IgD-negative memory B cell (primary cell): ENCODE results near the gene CDC42. TPM values are rescaled to one million over a fixed set of nuclear protein-coding genes. Genes with fewer than 3 reads are reported as not detected.

Source experiments
- H3K27ac Mint-ChIP-seq, 3 donors: one replicate each; pipeline ENCODE4 v1.8.0; 2020 to 2022; ENCODE audit warnings: mild to moderate bottlenecking in 3 of 3, mixed read lengths in 3 of 3, moderate library complexity in 1 of 3
- H3K27me3 Mint-ChIP-seq: one replicate; pipeline ENCODE4 v1.8.0; 2021; ENCODE audit warnings: mixed read lengths
- H3K36me3 Mint-ChIP-seq: one replicate; pipeline ENCODE4 v1.8.0; 2020; ENCODE audit warnings: mild to moderate bottlenecking, mixed read lengths
- H3K4me1 Mint-ChIP-seq, 3 donors: one replicate each; pipeline ENCODE4 v1.8.0; 2020 to 2022; ENCODE audit warnings: mixed read lengths in 3 of 3, mild to moderate bottlenecking in 1 of 3
- H3K4me3 Mint-ChIP-seq, 4 donors: one replicate each; pipeline ENCODE4 v1.8.0; 2020 to 2022; ENCODE audit warnings: mild to moderate bottlenecking in 4 of 4, mixed read lengths in 4 of 4, moderate library complexity in 3 of 4
- H3K9me3 Mint-ChIP-seq, 3 donors: one replicate each; pipeline ENCODE4 v1.8.0; 2020 to 2021; ENCODE audit warnings: mixed read lengths in 3 of 3, mild to moderate bottlenecking in 1 of 3
- polyA plus RNA-seq: library from polyadenylated mRNA; unstranded; fragments of 300-500 nt; fragmentation: Illumina TruSeq; gene quantifications from one replicate; pipeline ENCODE4 v1.2.3, GENCODE V29; 2021

CDC42 gene
- polyA plus RNA-seq, 1 donor from 2014 or later, result 268 TPM

DNA sequence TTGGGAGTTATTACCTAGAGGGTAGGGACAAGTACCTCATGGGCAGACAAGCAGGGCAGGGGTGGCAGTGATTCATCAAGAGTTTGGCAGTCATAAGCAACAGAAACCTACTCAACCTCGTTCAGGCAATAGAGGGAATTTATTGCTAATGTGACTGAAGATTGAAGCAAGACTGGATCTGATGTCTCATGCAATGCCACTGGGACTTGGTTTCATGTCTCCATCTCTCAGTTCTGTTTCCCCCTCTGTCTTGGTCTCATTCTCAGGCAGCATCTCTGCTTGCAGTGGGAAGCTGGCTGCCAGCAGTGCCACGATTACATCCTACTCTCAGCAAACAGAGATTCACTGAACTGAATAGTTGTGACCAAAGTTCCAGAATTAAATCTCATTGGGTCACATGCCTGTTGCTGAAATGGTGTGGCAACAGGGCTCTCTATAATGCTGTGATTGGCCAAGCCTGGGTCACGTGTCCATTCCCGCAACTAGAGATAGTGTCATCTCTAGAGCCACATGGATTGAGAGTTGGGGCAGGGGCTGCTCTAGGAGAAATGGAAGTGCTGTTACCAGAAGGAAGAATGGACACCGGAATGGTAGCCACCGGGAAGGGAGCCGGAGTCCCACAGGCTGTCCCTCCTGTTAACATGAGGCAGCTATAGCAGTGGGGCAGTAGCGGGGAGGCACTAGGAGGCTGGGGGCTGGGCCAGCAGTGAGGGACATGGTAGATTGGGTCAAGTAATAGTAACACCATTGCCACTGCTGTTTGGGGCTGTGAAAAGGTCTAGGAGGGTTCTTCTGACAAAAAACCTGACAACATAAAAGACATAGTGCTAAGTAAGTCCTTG, 3.9 kb upstream of the CDC42 start:
- Mint-ChIP-seq H3K36me3 (peaks cover 2% of the 10 kb centered on the region), H3K27me3 (no peaks in the 10 kb centered on the region), H3K4me1 (peaks cover 11 to 21% (median 19%) of the 10 kb centered on the region in 3 donors), H3K9me3 (peaks cover 0 to 6% (median 4%) of the 10 kb centered on the region in 3 donors), H3K4me3 (peak overlapping the region in 1 of 4 donors; percentile 72), H3K27ac (peak overlapping the region in 2 of 3 donors; percentile 36 to 87)

DNA sequence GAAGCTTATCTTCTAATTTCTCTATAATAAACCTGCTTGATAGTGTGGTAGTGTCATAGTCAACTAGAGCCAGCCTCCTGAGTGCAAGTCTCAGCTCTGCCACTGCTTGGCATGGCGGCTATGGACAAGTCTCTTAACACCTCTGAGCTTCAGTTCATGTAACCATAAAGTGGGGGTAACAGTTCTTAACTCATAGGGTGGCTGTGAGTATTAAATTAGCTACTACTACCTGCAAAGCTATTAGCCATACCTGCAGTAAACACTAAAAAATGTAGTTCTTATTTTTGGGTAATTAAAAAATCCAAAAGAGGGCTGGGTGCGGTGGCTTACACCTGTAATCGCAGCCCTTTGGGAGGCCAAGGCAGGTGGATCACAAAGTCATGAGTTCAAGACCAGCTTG, 2.2 kb upstream of the CDC42 start:
- Mint-ChIP-seq H3K4me3 (peak overlapping the region in 1 of 4 donors; percentile 71), H3K27ac (peak overlapping the region in 1 of 3 donors; percentile 75), H3K4me1 (peaks cover 12 to 23% (median 23%) of the 10 kb centered on the region in 3 donors), H3K27me3 (no peaks in the 10 kb centered on the region), H3K36me3 (peaks cover 6% of the 10 kb centered on the region), H3K9me3 (peaks cover 0 to 3% (median 2%) of the 10 kb centered on the region in 3 donors)

DNA sequence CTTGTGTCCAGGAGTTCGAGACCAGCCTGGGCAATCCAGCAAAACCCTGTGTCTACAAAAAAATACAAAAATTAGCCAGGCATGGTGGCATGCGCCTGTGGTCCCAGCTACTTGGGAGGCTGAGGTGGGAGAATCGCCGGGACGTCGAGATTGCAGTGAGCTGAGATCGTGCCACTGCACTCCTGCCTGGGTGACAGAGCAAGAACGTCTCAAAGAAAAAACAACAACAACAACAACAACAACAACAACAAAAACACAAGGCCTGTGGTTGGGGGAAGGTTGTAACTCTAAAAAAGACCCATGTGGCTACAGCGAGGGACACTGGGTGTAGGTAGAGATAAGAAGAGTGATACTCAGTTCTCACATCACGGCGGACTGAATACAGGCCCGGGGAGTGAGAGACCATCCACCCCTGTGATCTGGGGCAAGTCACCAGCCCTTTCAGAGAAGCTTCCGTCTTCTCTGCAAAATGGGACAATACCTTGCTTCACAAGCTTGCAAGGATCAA, 848 bp upstream of the CDC42 start:
- no peaks in the 10 kb centered on the region for H3K27me3 Mint-ChIP-seq
- no peaks in the 10 kb centered on the region for H3K9me3 Mint-ChIP-seq
- H3K4me1 Mint-ChIP-seq, result peaks cover 17 to 33% (median 30%) of the 10 kb centered on the region in 3 donors
- peaks cover 8% of the 10 kb centered on the region for H3K36me3 Mint-ChIP-seq
- H3K4me3 Mint-ChIP-seq, result peak overlapping the region; percentile 85 to 96 (median 90)
- peak overlapping the region; percentile 94 to 96 (median 95) for H3K27ac Mint-ChIP-seq

DNA sequence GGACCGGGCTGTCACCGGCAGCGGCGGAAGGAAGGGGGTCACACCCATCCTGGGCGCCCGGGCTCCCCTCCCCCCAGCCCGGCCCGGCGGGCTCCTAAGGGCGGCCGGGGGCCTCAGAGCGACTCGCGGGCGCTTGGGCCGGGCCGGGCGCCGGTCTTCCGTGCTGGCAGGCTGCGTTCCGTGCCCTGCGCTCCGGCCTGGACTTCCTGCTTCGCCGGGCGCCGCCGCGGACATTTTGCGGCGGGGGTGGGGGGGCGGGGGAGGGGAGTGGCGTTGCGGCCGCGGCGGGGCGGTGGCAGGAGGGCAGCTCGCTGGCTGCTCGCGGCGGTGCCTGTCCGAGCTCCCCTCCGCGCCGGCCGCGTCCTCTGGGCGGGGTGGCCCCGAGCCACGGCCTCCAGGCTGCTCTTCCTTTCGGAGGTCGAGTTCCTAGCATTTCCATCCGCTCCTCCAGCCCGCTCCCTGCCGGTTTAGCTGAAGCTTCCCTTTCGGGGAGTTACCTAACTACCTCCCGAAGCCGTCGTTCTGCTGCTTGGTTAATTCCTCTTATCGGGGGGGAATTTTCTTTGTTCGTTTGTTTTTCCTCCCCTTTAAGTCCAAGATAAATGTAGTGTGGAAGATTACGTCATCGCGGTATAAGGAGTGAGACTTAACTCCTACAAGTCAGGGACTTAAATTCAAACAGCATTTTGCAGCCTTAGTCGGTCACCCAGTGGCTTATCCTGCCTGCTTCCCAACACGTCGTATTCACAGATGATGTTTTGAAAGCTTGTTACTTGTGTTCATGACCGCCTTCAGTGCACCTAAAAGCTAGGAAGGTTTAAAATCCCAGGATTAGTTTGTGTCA, 730 bp downstream of the CDC42 start:
- H3K9me3 Mint-ChIP-seq, result no peaks in the 10 kb centered on the region
- no peaks in the 10 kb centered on the region for H3K27me3 Mint-ChIP-seq
- peak overlapping the region; percentile 96 to 97 (median 96) for H3K27ac Mint-ChIP-seq
- H3K4me3 Mint-ChIP-seq, result peak overlapping the region; percentile 89 to 99 (median 96)
- peaks cover 8% of the 10 kb centered on the region for H3K36me3 Mint-ChIP-seq
- peaks cover 28 to 42% (median 38%) of the 10 kb centered on the region in 3 donors for H3K4me1 Mint-ChIP-seq

DNA sequence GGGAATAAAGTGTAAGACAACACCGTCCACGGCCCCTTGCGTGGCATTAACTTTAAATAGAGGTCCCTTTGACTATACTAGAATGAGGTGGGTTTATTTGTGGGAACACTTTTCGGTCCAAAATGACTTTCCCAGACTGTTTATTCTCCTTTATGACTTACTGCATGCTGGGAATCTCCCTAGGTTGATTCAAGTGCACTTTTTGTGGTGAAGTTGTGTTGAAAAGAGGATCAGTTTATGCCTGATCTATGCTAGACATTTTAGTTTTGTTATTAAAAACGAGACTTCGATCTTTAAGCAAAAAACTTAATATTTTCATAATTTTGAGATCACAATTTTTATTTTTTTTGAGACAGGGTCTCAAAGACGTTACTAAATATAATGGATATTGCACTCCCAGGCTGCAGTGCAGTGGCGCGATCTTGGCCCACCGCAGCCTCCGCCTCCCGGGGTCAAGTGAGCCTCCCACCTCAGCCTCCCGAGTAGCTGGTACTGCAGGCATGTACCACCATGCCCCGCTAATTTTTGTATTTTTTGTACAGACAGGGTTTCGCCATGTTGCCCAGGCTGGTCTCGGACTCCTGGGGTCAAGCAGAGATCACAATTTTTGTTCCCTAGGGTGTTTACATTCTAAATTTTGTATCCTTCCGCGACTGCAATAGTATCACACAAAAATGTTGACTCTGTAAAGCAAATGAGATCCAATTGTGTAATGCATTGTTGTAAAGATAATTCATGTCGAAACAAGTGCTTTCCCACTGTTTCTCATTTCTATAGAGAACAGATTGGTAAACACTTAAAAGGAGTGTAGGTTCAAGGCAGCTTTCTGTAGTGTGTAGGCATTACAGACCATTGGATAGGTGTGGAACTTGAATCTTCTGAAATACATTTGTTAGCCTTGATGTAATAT, 1.6 kb downstream of the CDC42 start:
- H3K36me3 Mint-ChIP-seq, result peaks cover 8% of the 10 kb centered on the region
- H3K4me3 Mint-ChIP-seq, result peak overlapping the region; percentile 89 to 99 (median 96)
- H3K4me1 Mint-ChIP-seq, result peaks cover 28 to 37% (median 35%) of the 10 kb centered on the region in 3 donors
- no peaks in the 10 kb centered on the region for H3K9me3 Mint-ChIP-seq
- H3K27me3 Mint-ChIP-seq, result no peaks in the 10 kb centered on the region
- H3K27ac Mint-ChIP-seq, result peak overlapping the region; percentile 96 to 97 (median 96)

DNA sequence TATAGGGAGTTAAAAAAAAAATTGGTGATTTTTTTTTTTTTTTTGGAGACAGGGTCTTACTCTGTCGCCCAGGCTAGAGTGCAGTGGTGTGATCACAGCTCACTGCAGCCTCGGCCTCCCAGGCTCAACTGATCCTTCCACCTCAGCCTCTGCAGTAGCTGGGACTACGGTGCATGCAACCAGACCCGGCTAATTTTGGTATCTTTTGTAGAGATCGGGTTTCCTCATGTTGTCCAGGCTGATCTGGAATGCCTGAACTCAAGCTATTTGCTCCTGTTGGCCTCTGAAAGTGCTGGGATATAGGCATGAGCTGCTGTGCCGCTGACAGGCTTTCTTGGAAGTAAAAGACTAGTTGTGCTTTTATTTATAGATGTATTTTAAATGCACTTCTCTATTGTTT, 3.0 kb downstream of the CDC42 start:
- Mint-ChIP-seq H3K27me3 (no peaks in the 10 kb centered on the region), H3K36me3 (peaks cover 8% of the 10 kb centered on the region), H3K4me1 (peaks cover 34 to 40% (median 36%) of the 10 kb centered on the region in 3 donors), H3K9me3 (no peaks in the 10 kb centered on the region), H3K27ac (peak overlapping the region; percentile 67 to 83 (median 74)), H3K4me3 (peak overlapping the region; percentile 54 to 90 (median 86))

DNA sequence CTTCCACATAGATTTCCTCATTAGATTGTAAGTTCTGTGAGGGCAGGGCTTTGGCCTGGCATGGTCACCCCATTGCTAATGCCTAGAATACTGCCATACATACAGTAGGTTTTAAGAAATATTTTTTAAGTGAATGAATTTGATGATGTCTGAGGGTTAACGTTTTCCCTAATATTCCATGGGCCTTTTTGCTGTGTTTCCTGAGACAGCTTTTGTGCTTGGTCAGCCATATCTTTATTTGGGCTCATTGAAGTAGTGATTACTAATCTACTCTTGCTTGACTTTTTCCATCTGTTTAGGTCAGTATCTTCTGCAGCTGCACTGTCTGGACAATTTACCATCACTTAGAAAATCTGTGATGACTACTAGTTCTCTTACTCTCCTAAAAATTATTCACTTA, 3.5 kb downstream of the CDC42 start:
- peak overlapping the region; percentile 63 to 74 (median 67) for H3K27ac Mint-ChIP-seq

DNA sequence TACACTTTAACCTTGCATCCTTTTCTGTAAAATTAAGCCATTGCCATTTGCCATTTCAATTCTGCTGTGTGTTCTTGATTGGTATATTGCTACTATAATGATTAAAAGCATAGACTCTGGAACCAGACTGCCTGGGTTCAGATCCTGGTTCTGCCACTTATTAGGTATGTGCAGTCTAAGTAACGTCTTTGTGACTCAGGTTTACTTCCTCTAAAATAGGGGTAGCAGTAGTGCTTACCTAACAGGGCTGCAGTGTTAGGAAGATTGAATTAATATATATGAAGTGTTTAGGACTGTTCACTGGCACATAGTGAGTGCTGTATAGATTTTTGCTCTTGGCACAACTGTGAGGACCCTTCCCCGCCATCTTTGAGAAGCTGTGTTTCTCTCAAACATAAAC, 4.4 kb downstream of the CDC42 start:
- Mint-ChIP-seq H3K9me3 (no peaks in the 10 kb centered on the region), H3K27me3 (no peaks in the 10 kb centered on the region), H3K4me1 (peaks cover 37 to 45% (median 42%) of the 10 kb centered on the region in 3 donors), H3K4me3 (peak overlapping the region; percentile 24 to 87 (median 57)), H3K27ac (peak overlapping the region; percentile 54 to 74 (median 67)), H3K36me3 (peaks cover 8% of the 10 kb centered on the region)

More for the DNA sequence above, 3.5 kb downstream of the CDC42 start:
- Mint-ChIP-seq H3K36me3 (peaks cover 8% of the 10 kb centered on the region), H3K27me3 (no peaks in the 10 kb centered on the region), H3K4me1 (peaks cover 37 to 45% (median 42%) of the 10 kb centered on the region in 3 donors), H3K4me3 (peak overlapping the region; percentile 62 to 90 (median 86)), H3K9me3 (no peaks in the 10 kb centered on the region)

DNA sequence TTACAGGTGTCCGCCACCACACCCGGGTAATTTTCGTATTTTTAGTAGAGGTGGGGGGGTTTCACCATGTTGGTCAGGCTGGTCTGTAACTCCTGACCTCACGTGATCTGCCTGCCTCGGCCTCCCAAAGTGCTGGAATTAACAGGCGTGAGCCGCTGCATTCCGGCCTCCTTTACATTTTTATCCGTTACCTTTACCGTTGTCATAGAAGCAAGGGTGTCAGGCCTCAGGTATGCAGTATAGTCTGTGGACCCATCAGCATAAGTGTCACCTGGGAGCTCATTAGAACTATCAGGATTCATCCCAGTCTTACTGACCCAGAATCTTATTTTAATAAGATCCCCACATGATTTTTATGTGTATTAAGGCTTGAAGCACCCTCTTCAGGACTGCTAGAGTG, 5.4 kb downstream of the CDC42 start:
- peak overlapping the region in 1 of 3 donors; percentile 67 for H3K27ac Mint-ChIP-seq

DNA sequence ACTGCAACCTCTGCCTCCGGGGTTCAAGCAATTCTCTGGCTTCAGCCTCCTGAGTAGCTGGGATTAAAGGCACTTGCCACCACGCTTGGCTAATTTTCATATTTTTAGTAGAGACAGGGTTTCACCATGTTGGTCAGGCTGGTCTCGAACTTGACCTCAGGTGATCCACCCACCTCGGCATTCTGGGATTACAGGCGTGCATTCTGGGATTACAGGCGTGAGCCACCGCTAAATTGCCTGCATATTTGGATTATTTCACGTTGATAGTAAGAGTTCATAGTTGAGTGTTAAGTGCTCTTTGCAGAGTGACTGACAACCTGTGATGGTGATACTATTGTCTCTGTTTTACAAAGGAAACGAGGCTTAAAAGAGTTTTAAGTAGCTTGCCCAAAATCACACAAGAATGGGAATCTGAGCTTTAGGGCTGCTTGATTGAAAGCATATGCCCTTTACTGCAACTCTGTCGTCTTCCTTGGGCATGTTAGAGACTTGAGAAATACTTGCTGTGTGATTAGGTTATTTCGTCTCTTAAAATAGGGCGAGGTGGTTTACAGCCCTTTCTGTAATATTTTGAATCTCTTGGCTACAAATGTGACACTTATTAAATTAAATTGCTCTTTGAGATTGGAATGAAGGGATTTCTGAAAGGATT, 12.4 kb downstream of the CDC42 start:
- Mint-ChIP-seq H3K4me3 (peak overlapping the region in 2 of 4 donors; percentile 44 to 86), H3K27ac (peak overlapping the region; percentile 19 to 90 (median 83)), H3K9me3 (no peaks in the 10 kb centered on the region), H3K4me1 (peaks cover 65 to 76% (median 71%) of the 10 kb centered on the region in 3 donors), H3K27me3 (peaks cover 3% of the 10 kb centered on the region), H3K36me3 (peaks cover 6% of the 10 kb centered on the region)

More for the DNA sequence above, 5.4 kb downstream of the CDC42 start:
- Mint-ChIP-seq H3K4me3 (peak overlapping the region in 1 of 4 donors; percentile 24), H3K9me3 (no peaks in the 10 kb centered on the region), H3K27me3 (no peaks in the 10 kb centered on the region), H3K4me1 (peaks cover 45 to 53% (median 50%) of the 10 kb centered on the region in 3 donors), H3K36me3 (peaks cover 8% of the 10 kb centered on the region)

DNA sequence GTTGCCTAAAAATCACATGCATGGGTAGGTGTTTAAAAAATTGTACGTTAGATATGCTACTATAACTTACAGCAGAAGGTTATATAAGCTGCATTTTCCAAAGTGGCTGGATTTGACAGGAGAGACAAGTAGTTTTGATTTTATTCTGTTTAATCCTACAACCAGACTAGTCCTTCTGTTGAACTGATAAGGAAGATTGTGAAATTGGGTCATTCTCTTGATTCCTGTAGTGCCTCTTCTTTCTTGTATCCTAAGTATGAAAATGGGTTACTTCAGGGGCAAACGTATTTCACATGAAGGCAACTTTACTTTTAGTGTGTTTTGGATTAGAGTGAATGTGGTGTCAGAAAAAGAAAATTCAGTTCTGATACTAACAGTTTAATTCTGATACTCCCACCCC, 19.0 kb downstream of the CDC42 start:
- peak overlapping the region in 1 of 4 donors; percentile 76 for H3K4me3 Mint-ChIP-seq
- peak overlapping the region; percentile 42 to 83 (median 66) for H3K27ac Mint-ChIP-seq
- peaks cover 6% of the 10 kb centered on the region for H3K36me3 Mint-ChIP-seq
- no peaks in the 10 kb centered on the region for H3K9me3 Mint-ChIP-seq
- H3K27me3 Mint-ChIP-seq, result no peaks in the 10 kb centered on the region
- H3K4me1 Mint-ChIP-seq, result peaks cover 53 to 66% (median 61%) of the 10 kb centered on the region in 3 donors

DNA sequence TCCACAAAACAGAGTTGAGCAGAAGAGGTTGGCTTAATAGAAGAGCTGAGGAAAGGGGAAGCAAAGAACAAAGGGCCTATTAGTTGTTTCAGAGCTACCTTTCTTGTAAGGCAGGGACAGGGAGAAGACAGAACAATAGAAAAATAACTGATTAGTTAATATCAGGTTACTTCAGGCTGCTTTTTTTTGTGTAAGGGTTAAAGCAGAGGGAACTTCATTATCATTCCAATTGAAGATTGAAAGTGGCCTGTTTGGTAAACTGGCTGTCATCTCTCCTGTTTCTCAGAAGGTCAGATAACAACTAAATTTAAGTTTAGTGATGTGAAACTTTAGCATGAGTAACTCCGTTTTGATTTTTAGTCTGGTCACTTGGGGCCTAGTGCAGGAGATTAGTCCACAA, 22.3 kb downstream of the CDC42 start:
- no peaks in the 10 kb centered on the region for H3K9me3 Mint-ChIP-seq
- peak overlapping the region; percentile 11 to 85 (median 48) for H3K27ac Mint-ChIP-seq
- peaks cover 9% of the 10 kb centered on the region for H3K36me3 Mint-ChIP-seq
- H3K4me3 Mint-ChIP-seq, result peak overlapping the region; percentile 6 to 84 (median 56)
- no peaks in the 10 kb centered on the region for H3K27me3 Mint-ChIP-seq
- H3K4me1 Mint-ChIP-seq, result peaks cover 57 to 68% (median 60%) of the 10 kb centered on the region in 3 donors

DNA sequence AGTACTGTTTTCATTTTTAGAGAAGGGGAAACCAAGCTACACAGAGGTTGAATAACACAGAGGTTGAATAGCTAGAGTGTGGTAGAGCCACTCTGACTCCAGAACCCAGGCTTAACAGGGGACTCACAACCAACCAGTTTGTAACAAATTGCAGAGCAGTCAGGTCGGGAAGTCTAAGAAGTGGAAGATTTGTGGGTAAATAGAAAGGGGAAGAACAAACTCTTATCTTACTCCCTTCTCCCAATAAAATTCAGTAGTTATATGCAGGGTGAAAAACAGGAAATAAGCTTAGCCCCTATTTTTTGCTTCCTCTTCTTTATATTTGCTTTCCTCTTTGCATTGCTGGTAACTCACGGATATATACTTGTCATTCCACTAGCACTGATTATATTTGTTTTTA, 23.2 kb downstream of the CDC42 start:
- H3K27ac Mint-ChIP-seq, result peak overlapping the region; percentile 40 to 93 (median 70)
- peaks cover 60 to 68% (median 62%) of the 10 kb centered on the region in 3 donors for H3K4me1 Mint-ChIP-seq
- peak overlapping the region; percentile 61 to 79 (median 72) for H3K4me3 Mint-ChIP-seq
- H3K27me3 Mint-ChIP-seq, result no peaks in the 10 kb centered on the region
- H3K36me3 Mint-ChIP-seq, result peaks cover 10% of the 10 kb centered on the region
- H3K9me3 Mint-ChIP-seq, result no peaks in the 10 kb centered on the region
